ENCODE measurements around the gene DCAF11. TPM values are rescaled to one million over a fixed set of nuclear protein-coding genes. Genes with fewer than 3 reads are reported as not detected.

DCAF11 gene
- total and polyA plus RNA-seq, 2 of the 13 experiments (the other 11 are each of a cell fraction or from before 2014, with no cell fraction given), result 150 to 257 TPM

GRCh38 chr14:24137529-24138395 lies 23.2 kb downstream of the DCAF11 start (continued):
- TF ChIP-seq ZNF850 (CRISPR knock-in tag; conservative IDR thresholded peaks at IDR 0.05) (no peak), SSRP1 (CRISPR knock-in tag; IDR thresholded peaks at IDR 0.05) (no peak; the same call in 1 of the 2 replicates), ZNF354B (CRISPR knock-in tag; IDR thresholded peaks at IDR 0.05) (no peak), ELF3 (CRISPR knock-in tag; IDR thresholded peaks at IDR 0.05) (0 out of 2 replicates have a peak, but pooled peaks have one; percentile 18), CSRNP1 (CRISPR knock-in tag; IDR thresholded peaks at IDR 0.05) (0 out of 2 replicates have a peak, but pooled peaks have one; percentile 27), IRF9 (CRISPR knock-in tag; IDR thresholded peaks at IDR 0.05; ENCODE audit: borderline replicate concordance) (0 out of 2 replicates have a peak, but pooled peaks have one; percentile 15), ARNTL (CRISPR knock-in tag; IDR thresholded peaks at IDR 0.05) (no peak), PHF8 (CRISPR knock-in tag; IDR thresholded peaks at IDR 0.05) (no peak), ZNF569 (CRISPR knock-in tag; IDR thresholded peaks at IDR 0.05; ENCODE audit: borderline replicate concordance) (no peak), ZNF280B (CRISPR knock-in tag; IDR thresholded peaks at IDR 0.05; ENCODE audit: borderline replicate concordance) (no peak), ZNF33B (CRISPR knock-in tag; IDR thresholded peaks at IDR 0.05) (no peak), ZNF687 (CRISPR knock-in tag; IDR thresholded peaks at IDR 0.05) (no peak), FOXA3 (CRISPR knock-in tag; IDR thresholded peaks at IDR 0.05) (no peak), ZNF703 (CRISPR knock-in tag; IDR thresholded peaks at IDR 0.05; ENCODE audit: borderline replicate concordance) (no peak), ZBTB14 (CRISPR knock-in tag; IDR thresholded peaks at IDR 0.05) (no peak), CEBPG (CRISPR knock-in tag; IDR thresholded peaks at IDR 0.05) (no peak), ZNF773 (CRISPR knock-in tag; IDR thresholded peaks at IDR 0.05; ENCODE audit: borderline replicate concordance) (no peak), SMYD3 (CRISPR knock-in tag; IDR thresholded peaks at IDR 0.05) (no peak), SIX1 (CRISPR knock-in tag; IDR thresholded peaks at IDR 0.05; ENCODE audit: borderline replicate concordance) (no peak), ZNF709 (CRISPR knock-in tag; IDR thresholded peaks at IDR 0.05) (no peak)
